OCI-LY1 (cell line): ENCODE measurements around the gene HPCAL1.
"Not testable (repeated sequence)": the region's sequence is repeated elsewhere in the genome, so short reads cannot be mapped to it uniquely, and the experiment has no call there.

Source experiments
- H2AFZ ChIP-seq: fragments of 200-600 bp; sonication (generic), shearing (Covaris generic); 2 replicates; pipeline ENCODE4 v1.6.0; 2014; ENCODE audit warnings: antibody characterized with exemption, mild to moderate bottlenecking, low read length
- H3F3A ChIP-seq: fragments of 200-600 bp; sonication (generic), shearing (Covaris generic); 2 replicates; pipeline ENCODE4 v1.6.0; 2014; ENCODE audit warnings: mild to moderate bottlenecking, antibody characterized with exemption, low read length, moderate library complexity; ENCODE audit not compliant: insufficient read depth
- H3K27ac ChIP-seq: fragments of 200-600 bp; sonication (generic); 2 replicates; pipeline ENCODE4 v1.5.1; 2014; ENCODE audit warnings: low read length, mixed run types, mild to moderate bottlenecking, low read depth; ENCODE audit not compliant: poor library complexity, severe bottlenecking
- H3K27me3 ChIP-seq: fragments of 200-600 bp; sonication (generic); 2 replicates; pipeline ENCODE4 v1.6.0; 2014; ENCODE audit warnings: antibody characterized with exemption, mild to moderate bottlenecking, low read length, moderate library complexity; ENCODE audit not compliant: insufficient read depth
- H3K36me3 ChIP-seq: fragments of 200-600 bp; sonication (generic); 2 replicates; pipeline ENCODE4 v1.6.1; 2014; ENCODE audit warnings: mild to moderate bottlenecking, antibody characterized with exemption, low read length, moderate library complexity, mixed read lengths; ENCODE audit not compliant: insufficient read depth
- H3K4me1 ChIP-seq: fragments of 200-600 bp; sonication (generic); 2 replicates; pipeline ENCODE4 v1.5.1; 2014; ENCODE audit warnings: mild to moderate bottlenecking, low read length, moderate library complexity; ENCODE audit not compliant: insufficient read depth, severe bottlenecking
- H3K4me2 ChIP-seq: fragments of 200-600 bp; sonication (generic), shearing (Covaris generic); 2 replicates; pipeline ENCODE4 v1.6.1; 2014; ENCODE audit warnings: low read length
- H3K4me3 ChIP-seq: fragments of 200-600 bp; sonication (generic); 2 replicates; pipeline ENCODE4 v1.5.1; 2014; ENCODE audit warnings: low read length, low read depth, mild to moderate bottlenecking, mixed read lengths; ENCODE audit not compliant: poor library complexity, severe bottlenecking
- H3K79me2 ChIP-seq: fragments of 200-600 bp; shearing (Covaris generic); 2 replicates; pipeline ENCODE4 v1.6.1; 2016; ENCODE audit warnings: mixed run types, low read length, mixed read lengths; ENCODE audit not compliant: insufficient read depth
- H3K9ac ChIP-seq: fragments of 200-600 bp; sonication (generic), shearing (Covaris generic); 2 replicates; pipeline ENCODE4 v1.6.1; 2014; ENCODE audit warnings: mild to moderate bottlenecking, low read length, mixed read lengths
- H3K9me2 ChIP-seq: fragments of 200-600 bp; sonication (generic), shearing (Covaris generic); 2 replicates; pipeline ENCODE4 v1.6.1; 2014; ENCODE audit warnings: low read depth, mild to moderate bottlenecking, low read length, mixed read lengths
- H3K9me3 ChIP-seq: fragments of 200-600 bp; shearing (Covaris generic); 2 replicates; pipeline ENCODE4 v1.6.1; 2014; ENCODE audit warnings: low read length, mixed read lengths
- H4K20me1 ChIP-seq: fragments of 200-600 bp; sonication (generic), shearing (Covaris generic); 2 replicates; pipeline ENCODE4 v1.6.0; 2016; ENCODE audit warnings: mild to moderate bottlenecking, low read length; ENCODE audit not compliant: insufficient read depth
- CTCF ChIP-seq: fragments of 200-600 bp; sonication (generic), shearing (Covaris generic); IDR thresholded peaks from 2 replicates; pipeline ENCODE4 v1.5.1; 2017; ENCODE audit warnings: mild to moderate bottlenecking, antibody characterized with exemption, low read length, moderate library complexity, mixed read lengths
- EZH2 ChIP-seq: fragments of 200-600 bp; sonication (generic), shearing (Covaris generic); IDR thresholded peaks from 2 replicates; pipeline ENCODE4 v1.8.0; 2017; ENCODE audit warnings: borderline replicate concordance, mixed run types, mild to moderate bottlenecking, antibody characterized with exemption, low read length, moderate library complexity, mixed read lengths

HPCAL1 gene

GRCh38 chr2:10440736-10441135, 138.0 kb downstream of the HPCAL1 start:
- Histone ChIP-seq H3K79me2 (peaks cover 13% of the 10 kb centered on the region), H3K36me3 (peaks cover 75% of the 10 kb centered on the region), H3K4me2 (no peak overlapping the region), H3K4me1 (peaks cover 12% of the 10 kb centered on the region), H3K9me3 (no peaks in the 10 kb centered on the region), H3F3A (peaks cover 24% of the 10 kb centered on the region; the same call in 1 of the 2 replicates), H4K20me1 (no peaks in the 10 kb centered on the region), H3K9me2 (no peaks in the 10 kb centered on the region), H3K9ac (no peak overlapping the region), H2AFZ (no peak overlapping the region), H3K27me3 (no peaks in the 10 kb centered on the region), H3K4me3 (no peak overlapping the region), H3K27ac (no peak overlapping the region)
- TF ChIP-seq EZH2 = no peak
- no peak for TF ChIP-seq CTCF

DNA sequence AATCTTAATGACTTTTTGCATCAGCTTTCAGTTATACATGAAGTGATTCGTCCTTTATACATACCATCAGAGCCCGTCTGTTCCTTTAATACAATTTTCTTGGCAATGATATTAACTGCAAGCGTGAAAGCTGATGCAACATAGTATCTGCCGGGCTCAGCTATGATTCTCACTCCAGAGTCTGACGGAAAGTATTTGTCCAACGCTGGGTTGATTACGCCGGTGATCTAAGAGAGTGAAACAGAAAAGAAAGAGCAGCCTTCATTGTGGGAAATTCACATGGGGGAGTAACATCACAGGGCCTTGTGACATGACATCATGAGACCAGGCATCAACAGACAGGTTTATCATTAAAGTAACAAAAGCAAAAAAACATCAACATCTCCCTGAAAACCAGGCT, 139.2 kb downstream of the HPCAL1 start:
- peaks cover 24% of the 10 kb centered on the region; the same call in 1 of the 2 replicates for H3F3A ChIP-seq

DNA sequence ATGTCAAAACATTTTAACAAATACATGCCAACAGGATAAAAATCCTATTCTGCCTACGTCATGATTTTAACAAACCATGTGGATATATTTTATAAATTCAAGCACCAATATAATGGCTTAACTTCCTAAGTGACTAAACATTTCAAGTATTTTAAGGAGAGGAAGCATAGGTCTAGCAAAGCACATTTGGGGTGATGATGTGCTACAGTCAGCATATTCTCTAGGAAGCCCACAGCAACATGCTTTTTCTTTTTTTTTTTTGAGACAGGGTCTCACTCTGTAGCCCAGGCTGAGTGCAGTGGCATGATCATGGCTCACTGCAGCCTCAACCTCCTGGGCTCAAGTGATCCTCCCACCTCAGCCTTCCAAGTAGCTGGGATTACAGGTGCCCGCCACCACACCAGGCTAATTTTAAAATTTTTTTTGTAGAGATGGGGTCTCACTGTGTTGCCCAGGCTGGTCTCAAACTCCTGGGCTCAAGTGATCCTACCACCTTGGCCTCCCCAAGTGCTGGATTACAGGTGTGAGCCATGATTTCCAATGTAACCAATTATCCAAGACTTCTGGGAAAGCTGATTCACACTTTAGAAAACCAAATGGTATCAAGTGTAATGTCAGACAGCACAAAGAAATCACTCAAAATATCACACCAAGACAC, 139.9 kb downstream of the HPCAL1 start:
- H2AFZ ChIP-seq, H4K20me1 ChIP-seq, H3K27me3 ChIP-seq, H3K9ac ChIP-seq, H3K27ac ChIP-seq, H3K4me3 ChIP-seq, H3K9me2 ChIP-seq, H3K9me3 ChIP-seq, H3K4me2 ChIP-seq: not testable (repeated sequence)
- H3K4me1 ChIP-seq = peaks cover 19% of the 10 kb centered on the region
- peaks cover 32% of the 10 kb centered on the region for H3K79me2 ChIP-seq
- peaks cover 88% of the 10 kb centered on the region for H3K36me3 ChIP-seq
- peaks cover 24% of the 10 kb centered on the region; the same call in 1 of the 2 replicates for H3F3A ChIP-seq

More for the DNA sequence above, 139.2 kb downstream of the HPCAL1 start:
- TF ChIP-seq CTCF (no peak), EZH2 (no peak)
- no peak overlapping the region for H3K9ac ChIP-seq
- no peaks in the 10 kb centered on the region for H3K9me2 ChIP-seq
- no peak overlapping the region for H3K4me3 ChIP-seq
- H3K4me2 ChIP-seq = no peak overlapping the region
- no peaks in the 10 kb centered on the region for H3K27me3 ChIP-seq
- H4K20me1 ChIP-seq = 0 out of 2 replicates have a peak, but pooled peaks cover 3% of the 10 kb centered on the region
- H2AFZ ChIP-seq = no peak overlapping the region
- no peak overlapping the region for H3K27ac ChIP-seq
- H3K9me3 ChIP-seq = no peaks in the 10 kb centered on the region
- peaks cover 82% of the 10 kb centered on the region for H3K36me3 ChIP-seq
- H3K79me2 ChIP-seq = peaks cover 25% of the 10 kb centered on the region
- peaks cover 19% of the 10 kb centered on the region for H3K4me1 ChIP-seq

DNA sequence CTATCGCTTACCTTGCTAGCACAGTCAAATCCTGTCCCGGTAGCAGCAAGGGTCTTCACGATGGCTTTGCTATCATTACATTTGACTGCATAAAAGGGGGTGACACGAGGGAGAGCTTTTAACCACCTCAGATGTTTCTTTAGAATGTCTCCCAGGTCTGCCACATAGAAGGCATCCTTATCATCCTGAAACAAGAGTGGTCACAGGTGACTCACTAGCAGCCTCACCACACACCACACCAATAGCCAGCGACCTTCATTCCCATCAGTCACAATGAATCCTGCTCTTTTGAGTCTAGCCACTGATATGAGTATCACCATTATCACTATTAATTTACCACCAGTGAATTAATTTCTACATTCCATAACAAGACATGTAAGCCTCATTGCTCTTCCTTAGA, 141.8 kb downstream of the HPCAL1 start:
- Histone ChIP-seq H3K9ac (no peak overlapping the region), H3K36me3 (peaks cover 74% of the 10 kb centered on the region), H3F3A (0 out of 2 replicates have a peak, but pooled peaks cover 12% of the 10 kb centered on the region), H2AFZ (no peak overlapping the region), H3K27ac (no peak overlapping the region), H3K27me3 (no peaks in the 10 kb centered on the region), H3K4me1 (peaks cover 28% of the 10 kb centered on the region), H3K4me2 (no peak overlapping the region), H3K4me3 (no peak overlapping the region), H4K20me1 (0 out of 2 replicates have a peak, but pooled peaks cover 3% of the 10 kb centered on the region), H3K9me3 (no peaks in the 10 kb centered on the region), H3K79me2 (peaks cover 32% of the 10 kb centered on the region), H3K9me2 (no peaks in the 10 kb centered on the region)
- TF ChIP-seq CTCF (no peak), EZH2 (no peak)
